Hippocampal formation (tissue), 2 donors: ENCODE data around the gene HSFX3.
"Not testable (repeated sequence)": the region's sequence is repeated elsewhere in the genome, so short reads cannot be mapped to it uniquely, and the experiment has no call there.

Experiments
- DNase-seq, 2 donors: peaks; one replicate each; lab custom pipeline; 2025; lab: John Stamatoyannopoulos, UW

HSFX3 gene

GRCh38 chrX:149517308-149517707 lies 32.4 kb downstream of the HSFX3 start:
- no peak for DNase-seq

GRCh38 chrX:149516604-149517003 lies 33.1 kb downstream of the HSFX3 start:
- no peak for DNase-seq

GRCh38 chrX:149515954-149516602 lies 33.6 kb downstream of the HSFX3 start:
- no peak for DNase-seq

GRCh38 chrX:149513825-149514428 lies 35.8 kb downstream of the HSFX3 start:
- no peak for DNase-seq

- peak; percentile 40 to 57 for DNase-seq
Observed at GRCh38 chrX:149512225-149512885, 37.4 kb downstream of the HSFX3 start.

GRCh38 chrX:149511081-149511480 lies 38.6 kb downstream of the HSFX3 start:
- DNase-seq: no peak

GRCh38 chrX:149510386-149510785 lies 39.3 kb downstream of the HSFX3 start:
- DNase-seq: no peak

- no peak for DNase-seq
Observed at GRCh38 chrX:149508467-149508866, 41.3 kb downstream of the HSFX3 start.

GRCh38 chrX:149506349-149506748 lies 43.4 kb downstream of the HSFX3 start:
- DNase-seq: no peak

GRCh38 chrX:149505671-149506070 lies 44.1 kb downstream of the HSFX3 start:
- no peak for DNase-seq

GRCh38 chrX:149504915-149505651 lies 44.6 kb downstream of the HSFX3 start, which contains the start of gene IDS:
TSS of gene IDS (minus strand) at chrX:149505306. CDS start at chrX:149505137, 169 bp downstream.
- DNase-seq: peak; percentile 77 to 78

- no peak for DNase-seq
Observed at GRCh38 chrX:149504226-149504914, 45.4 kb downstream of the HSFX3 start.

GRCh38 chrX:149503446-149503845 lies 46.3 kb downstream of the HSFX3 start:
- DNase-seq: not testable (repeated sequence)

- not testable (repeated sequence) for DNase-seq
Observed at GRCh38 chrX:149502923-149503322, 46.8 kb downstream of the HSFX3 start.

GRCh38 chrX:149499766-149500165 lies 50.0 kb downstream of the HSFX3 start:
- DNase-seq: no peak

GRCh38 chrX:149498767-149499166 lies 51.0 kb downstream of the HSFX3 start:
- no peak for DNase-seq
